ENCODE measurements around the gene NME4. TPM values are rescaled to one million over a fixed set of nuclear protein-coding genes. Genes with fewer than 3 reads are reported as not detected.

NME4 gene
- total RNA-seq, 4 donors from 2014 or later = 31.7 to 65.0 (median 59.7) TPM

- peak within 1 kb of the TSS; percentile 45 to 91 (median 90) for H3K27ac ChIP-seq
- WGBS, 2 donors = 0% methylated on average over 25 of the region's 77 CpGs; no CpG with 5 or more reads in 1 of the 2 donors
- intact Hi-C loops (cut with DNase I) = no loop called here
- no peaks in the 10 kb centered on the region for H3K27me3 ChIP-seq
- H3K9me3 ChIP-seq = no peaks in the 10 kb centered on the region
- peak within 1 kb of the TSS; percentile 54 to 65 (median 56) for H3K4me3 ChIP-seq (replicated peaks in 1 of 3)
- peak; percentile 69 to 71 for DNase-seq
- TF ChIP-seq CTCF (IDR thresholded peaks at IDR 0.05) = peak in 2 of 6 experiments; percentile 23 to 28
- TF ChIP-seq POLR2A (IDR thresholded peaks at IDR 0.05) = peak; percentile 50 to 71
- no peaks in the 10 kb centered on the region for H3K36me3 ChIP-seq
- H3K4me1 ChIP-seq = peaks cover 19 to 21% of the 10 kb centered on the region in 2 donors
Measured at GRCh38 chr16:425082-425718, 28.2 kb downstream of the NME4 start, which contains the start of gene RAB11FIP3. RAB11FIP3 (plus strand) TSS chr16:425649; CDS start chr16:426007, 358 bp downstream.

DNA sequence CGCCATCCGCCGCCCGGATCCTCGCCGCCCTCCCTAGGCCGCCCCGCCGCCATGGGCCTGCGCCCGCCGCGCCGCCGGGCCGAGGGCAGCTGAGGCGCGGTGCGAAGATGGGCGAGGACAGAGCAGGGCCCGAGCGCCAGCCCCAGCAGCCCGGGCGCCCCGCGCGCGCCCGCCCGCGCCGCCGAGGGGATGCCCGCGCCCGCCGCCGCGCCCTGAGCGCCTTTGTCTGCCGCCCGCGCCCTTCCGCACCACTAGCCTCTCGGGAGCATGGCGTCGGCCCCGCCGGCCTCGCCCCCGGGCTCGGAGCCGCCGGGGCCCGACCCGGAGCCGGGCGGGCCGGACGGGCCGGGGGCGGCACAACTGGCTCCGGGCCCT, 28.7 kb downstream of the NME4 start:
- WGBS, 2 donors = 0% methylated on average over 20 of the region's 63 CpGs; no CpG with 5 or more reads in 1 of the 2 donors
- no peaks in the 10 kb centered on the region for H3K36me3 ChIP-seq
- H3K9me3 ChIP-seq = no peaks in the 10 kb centered on the region
- H3K4me1 ChIP-seq = peaks cover 19 to 21% of the 10 kb centered on the region in 2 donors
- peak overlapping the region; percentile 45 to 91 (median 90) for H3K27ac ChIP-seq
- TF ChIP-seq CTCF (IDR thresholded peaks at IDR 0.05) (no peak), POLR2A (IDR thresholded peaks at IDR 0.05) (no peak)
- intact Hi-C loops (cut with DNase I) = no loop called here
- H3K4me3 ChIP-seq (replicated peaks in 1 of 3) = peak overlapping the region in 2 of 3 donors; percentile 22 to 56
- H3K27me3 ChIP-seq = no peaks in the 10 kb centered on the region
- DNase-seq = no peak

GRCh38 chr16:426115-426905, 29.3 kb downstream of the NME4 start:
- no peaks in the 10 kb centered on the region for H3K27me3 ChIP-seq
- intact Hi-C loops (cut with DNase I) = no loop called here
- no peak for TF ChIP-seq CTCF (IDR thresholded peaks at IDR 0.05)
- TF ChIP-seq POLR2A (IDR thresholded peaks at IDR 0.05) = no peak
- WGBS, 2 donors = 0 to 2% methylated on average over 4 to 21 of the region's 97 CpGs
- peak overlapping the region; percentile 16 to 65 (median 56) for H3K4me3 ChIP-seq (replicated peaks in 1 of 3)
- no peaks in the 10 kb centered on the region for H3K9me3 ChIP-seq
- H3K27ac ChIP-seq = peak overlapping the region in 2 of 3 donors; percentile 10 to 53
- DNase-seq = peak; percentile 32 to 36
- peaks cover 19 to 21% of the 10 kb centered on the region in 2 donors for H3K4me1 ChIP-seq
- no peaks in the 10 kb centered on the region for H3K36me3 ChIP-seq

- Histone ChIP-seq H3K36me3 (no peaks in the 10 kb centered on the region), H3K4me3 (replicated peaks in 1 of 3) (peak overlapping the region; percentile 16 to 65 (median 56)), H3K4me1 (peaks cover 19 to 21% of the 10 kb centered on the region in 2 donors), H3K9me3 (no peaks in the 10 kb centered on the region), H3K27ac (peak overlapping the region in 2 of 3 donors; percentile 10 to 53), H3K27me3 (no peaks in the 10 kb centered on the region)
- WGBS, 2 donors = 14 to 19% methylated on average over 10 to 13 of the region's 13 CpGs
- no peak for DNase-seq
- intact Hi-C loops (cut with DNase I) = no loop called here
- TF ChIP-seq POLR2A (IDR thresholded peaks at IDR 0.05) (no peak), CTCF (IDR thresholded peaks at IDR 0.05) (no peak)
Measured at GRCh38 chr16:426906-427249, 29.9 kb downstream of the NME4 start.

DNA sequence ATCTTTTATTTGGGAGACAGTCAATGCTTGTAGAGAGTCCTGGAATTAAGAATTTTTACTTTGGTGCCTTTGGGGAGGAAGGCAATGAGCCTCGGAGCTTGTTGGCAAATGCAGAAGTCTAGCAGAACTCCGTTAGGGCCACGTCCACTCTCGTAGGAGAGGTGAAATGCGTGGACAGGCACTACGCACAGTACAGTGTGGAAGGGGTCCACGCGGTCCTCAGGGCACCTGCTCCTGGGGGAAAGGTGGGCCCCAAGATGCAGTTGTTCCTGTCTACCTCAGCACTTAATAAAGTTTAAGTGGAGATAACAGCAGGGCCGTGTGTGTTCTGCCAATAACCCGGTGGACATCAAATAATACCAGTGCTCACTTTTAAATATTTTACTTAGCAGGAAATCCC, 30.3 kb downstream of the NME4 start:
- Histone ChIP-seq H3K27ac (no peak overlapping the region), H3K9me3 (no peaks in the 10 kb centered on the region), H3K36me3 (no peaks in the 10 kb centered on the region), H3K4me1 (peaks cover 19 to 21% of the 10 kb centered on the region in 2 donors), H3K4me3 (replicated peaks in 1 of 3) (peak overlapping the region in 2 of 3 donors; percentile 16 to 56), H3K27me3 (no peaks in the 10 kb centered on the region)
- 55 to 63% methylated on average over 10 of the region's 10 CpGs for WGBS, 2 donors
- no peak for TF ChIP-seq CTCF (IDR thresholded peaks at IDR 0.05)
- TF ChIP-seq POLR2A (IDR thresholded peaks at IDR 0.05) = no peak
- intact Hi-C loops (cut with DNase I) = no loop called here
- DNase-seq = no peak

All from thyroid gland (tissue), 4 donors.